ENCODE results near the gene SYT6.

GRCh38 chr1:114152089-114152507 is 1.6 kb downstream of the SYT6 start:
- no peak for TF ChIP-seq POLR2AphosphoS5 (IDR thresholded peaks at IDR 0.05)
- TF ChIP-seq, protein P1, sequence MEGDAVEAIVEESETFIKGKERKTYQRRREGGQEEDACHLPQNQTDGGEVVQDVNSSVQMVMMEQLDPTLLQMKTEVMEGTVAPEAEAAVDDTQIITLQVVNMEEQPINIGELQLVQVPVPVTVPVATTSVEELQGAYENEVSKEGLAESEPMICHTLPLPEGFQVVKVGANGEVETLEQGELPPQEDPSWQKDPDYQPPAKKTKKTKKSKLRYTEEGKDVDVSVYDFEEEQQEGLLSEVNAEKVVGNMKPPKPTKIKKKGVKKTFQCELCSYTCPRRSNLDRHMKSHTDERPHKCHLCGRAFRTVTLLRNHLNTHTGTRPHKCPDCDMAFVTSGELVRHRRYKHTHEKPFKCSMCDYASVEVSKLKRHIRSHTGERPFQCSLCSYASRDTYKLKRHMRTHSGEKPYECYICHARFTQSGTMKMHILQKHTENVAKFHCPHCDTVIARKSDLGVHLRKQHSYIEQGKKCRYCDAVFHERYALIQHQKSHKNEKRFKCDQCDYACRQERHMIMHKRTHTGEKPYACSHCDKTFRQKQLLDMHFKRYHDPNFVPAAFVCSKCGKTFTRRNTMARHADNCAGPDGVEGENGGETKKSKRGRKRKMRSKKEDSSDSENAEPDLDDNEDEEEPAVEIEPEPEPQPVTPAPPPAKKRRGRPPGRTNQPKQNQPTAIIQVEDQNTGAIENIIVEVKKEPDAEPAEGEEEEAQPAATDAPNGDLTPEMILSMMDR (IDR thresholded peaks at IDR 0.05 in 8 of 11, conservative IDR thresholded peaks at IDR 0.05 in 3 of 11), result no peak
